H1 (cell line): ENCODE measurements around the gene ADSS2. TPM values are rescaled to one million over a fixed set of nuclear protein-coding genes. Genes with fewer than 3 reads are reported as not detected.

Experiments
- BACH1 ChIP-seq: IDR thresholded peaks from 2 replicates; pipeline ENCODE4 v1.6.1; 2012; ENCODE audit warnings: low read length, improper control_type of control experiment
- BCL11A ChIP-seq, 2 experiments: IDR thresholded peaks; one replicate each; pipeline ENCODE4 v1.6.1; 2011; ENCODE audit warnings: low read depth in 2 of 2, low read length in 2 of 2, mild to moderate bottlenecking in 2 of 2
- NANOG ChIP-seq: IDR thresholded peaks from 2 replicates; pipeline ENCODE4 v1.6.1; 2011; ENCODE audit warnings: low read length, low read depth, mild to moderate bottlenecking, inconsistent platforms; ENCODE audit not compliant: insufficient read depth, poor library complexity, severe bottlenecking
- RBBP5 ChIP-seq: IDR thresholded peaks from 2 replicates; pipeline ENCODE4 v1.7.1; 2012; ENCODE audit warnings: low read depth, mild to moderate bottlenecking, inconsistent platforms, low read length, moderate library complexity, borderline replicate concordance
- SIN3A ChIP-seq, 2 experiments: IDR thresholded peaks in 1 of 2; conservative IDR thresholded peaks in 1 of 2; 2 replicates each; pipeline ENCODE4 v1.6.1; 2011 to 2012; ENCODE audit warnings: low read length in 2 of 2, improper control_type of control experiment in 1 of 2, low read depth in 1 of 2, mild to moderate bottlenecking in 1 of 2
- SIX5 ChIP-seq: IDR thresholded peaks from 2 replicates; pipeline ENCODE4 v1.6.1; 2011; ENCODE audit warnings: mild to moderate bottlenecking, low read depth, low read length
- SP1 ChIP-seq: IDR thresholded peaks from 2 replicates; pipeline ENCODE4 v1.6.1; 2011; ENCODE audit warnings: low read depth, low read length
- polyA plus RNA-seq, 7 experiments: library from polyadenylated mRNA; depleted of rRNA in 3 of 7; stranded (reverse) in 5 of 7; unstranded in 2 of 7; fragments of >200 nt in 5 of 7; fragments of 200-250 nt in 2 of 7; gene quantifications; 1 replicate in 5 of 7; 2 replicates in 1 of 7; 4 replicates in 1 of 7; pipeline versions ENCODE4 v1.2.1 to v1.2.3, GENCODE V29; 2011 to 2013; ENCODE audit warnings: missing spikeins in 2 of 7, mixed read lengths in 2 of 7
- total RNA-seq: library from RNA; stranded (reverse); fragmentation: NEBNext Ultra II Directional; extraction: Animal tissue kit (Norgen Biotek cat#: 25700); gene quantifications from 2 replicates; pipeline ENCODE4 v1.2.1, GENCODE V29; 2021

Gene ADSS2
- total and polyA plus RNA-seq, 2 of the 8 experiments (the other 6 are each of a cell fraction or from before 2014, with no cell fraction given): 29.8 to 108 TPM

DNA sequence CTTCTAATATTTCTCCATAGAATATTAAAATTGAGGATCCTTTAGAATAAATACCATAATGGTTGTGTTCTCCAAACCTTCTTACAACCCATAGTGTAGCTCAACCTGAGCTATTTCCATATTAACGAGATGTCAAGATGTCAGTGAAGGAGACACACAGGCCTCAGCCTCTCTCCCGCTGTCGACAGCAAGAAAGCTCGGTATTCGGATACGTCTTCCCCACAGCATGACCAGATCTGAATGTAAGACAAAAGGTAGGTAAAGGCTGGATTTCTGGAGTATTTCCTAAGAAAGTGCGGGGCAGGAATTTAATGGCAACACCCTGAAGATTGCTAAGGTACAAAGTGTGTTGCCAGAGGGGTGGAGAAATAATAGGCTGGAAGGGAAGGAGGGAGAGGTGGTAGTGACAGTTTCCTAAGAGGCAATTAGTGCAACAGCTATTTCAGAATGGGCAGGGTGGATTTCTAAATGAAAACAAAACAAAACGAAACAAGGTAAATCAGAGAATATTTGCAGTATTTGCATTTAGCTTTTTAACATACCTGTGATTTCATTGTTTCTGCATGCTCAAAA lies 1.7 kb downstream of the ADSS2 start (continued):
- TF ChIP-seq NANOG: no peak
- TF ChIP-seq BCL11A (IDR thresholded peaks at IDR 0.05; ENCODE audit: low read depth in 2 of 2, low read length in 2 of 2): no peak
- TF ChIP-seq BACH1: no peak
- TF ChIP-seq SP1: no peak
- no peak for TF ChIP-seq RBBP5
- no peak for TF ChIP-seq SIN3A (conservative IDR thresholded peaks at IDR 0.05 in 1 of 2, IDR thresholded peaks at IDR 0.05 in 1 of 2; ENCODE audit: low read depth in 1 of 2, low read length in 2 of 2)
- no peak for TF ChIP-seq SIX5
